ENCODE measurements around the gene KLF15.

KLF15 gene

DNA sequence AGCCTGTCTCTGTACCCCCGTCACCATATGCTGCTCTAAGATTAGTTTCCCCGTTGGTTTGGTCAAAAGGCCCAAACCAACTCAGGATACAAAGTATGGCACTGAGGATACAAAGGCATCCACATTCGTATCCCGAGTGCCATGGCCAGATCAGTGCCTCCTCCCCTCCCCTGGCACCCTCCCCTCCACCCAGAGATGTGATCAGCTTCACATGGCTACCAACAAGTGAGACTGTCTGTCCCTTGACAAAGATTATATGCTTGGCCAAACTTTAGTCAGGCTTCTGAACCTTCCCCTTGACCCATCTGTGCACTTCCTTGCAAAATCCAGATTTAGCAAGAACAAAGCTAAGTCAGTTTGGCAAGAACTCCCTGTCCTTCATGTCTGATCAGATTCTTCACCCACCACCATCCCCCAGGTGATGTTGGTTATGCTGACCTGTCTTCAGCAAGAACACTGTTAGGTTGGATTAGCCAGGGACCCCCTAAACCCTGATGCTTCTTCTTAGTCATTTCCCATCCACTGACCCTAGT is 61.7 kb downstream of the KLF15 start:
- H3K36me3 ChIP-seq (ENCODE audit: control insufficient read depth in 4 of 4, insufficient read depth in 4 of 4, low read length in 3 of 4): no peaks in the 10 kb centered on the region
- POLR2A ChIA-PET: no interaction called here
- 80% methylated on average over 4 of the region's 4 CpGs for WGBS (ENCODE audit: insufficient coverage)
- H3K27me3 ChIP-seq (replicated peaks in 2 of 5; ENCODE audit: control insufficient read depth in 4 of 5, insufficient read depth in 5 of 5, low read length in 4 of 5): peaks cover 0 to 23% (median 8%) of the 10 kb centered on the region in 5 experiments
- no peaks in the 10 kb centered on the region for H3K4me1 ChIP-seq (ENCODE audit: control extremely low read depth in 1 of 4, control insufficient read depth in 4 of 4, insufficient read depth in 4 of 4, low read length in 3 of 4)
- H3K27ac ChIP-seq (ENCODE audit: insufficient read depth in 1 of 2, low read depth in 1 of 2, low read length in 2 of 2, poor library complexity in 1 of 2, severe bottlenecking in 2 of 2): no peak overlapping the region
- DNase-seq: no peak
- CTCF ChIA-PET: no interaction called here
- H3K9me3 ChIP-seq (ENCODE audit: control extremely low read depth in 1 of 5, control insufficient read depth in 4 of 5, insufficient read depth in 2 of 5, low read depth in 1 of 5, low read length in 4 of 5): no peaks in the 10 kb centered on the region
- H3K4me3 ChIP-seq (ENCODE audit: control insufficient read depth in 1 of 7, extremely low read depth in 1 of 7, insufficient read depth in 4 of 7, low read depth in 2 of 7, low read length in 6 of 7): no peak overlapping the region

DNA sequence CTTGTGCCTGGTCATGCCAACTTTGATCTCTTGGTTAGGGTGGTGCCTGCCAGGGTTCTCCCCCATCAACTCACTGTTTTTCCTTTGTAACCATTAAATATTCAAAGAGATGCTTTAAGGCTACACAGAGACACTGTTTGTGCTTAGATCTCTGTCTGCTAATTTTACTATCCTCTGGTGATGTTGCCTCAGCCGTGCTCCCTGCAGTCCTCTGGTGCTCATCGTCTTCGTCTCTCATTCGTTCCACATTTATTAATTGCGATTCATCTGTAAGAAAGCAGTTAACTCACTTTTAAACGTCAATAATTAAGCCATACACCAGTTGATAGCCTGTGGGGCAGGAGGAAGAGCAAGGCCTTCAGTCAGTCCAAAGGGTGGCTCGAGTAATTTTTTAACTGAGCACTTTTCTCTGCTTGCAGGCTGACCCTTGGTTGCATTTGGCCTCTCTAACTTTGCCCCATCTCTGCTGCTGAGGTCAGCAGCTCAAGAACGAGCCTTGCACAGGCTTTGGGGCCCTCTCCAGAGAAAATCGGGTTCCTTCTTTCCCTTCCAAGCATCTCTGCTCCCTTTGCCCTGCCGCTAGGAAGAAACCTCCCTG is 62.9 kb downstream of the KLF15 start:
- 96% methylated on average over 9 of the region's 10 CpGs for WGBS (ENCODE audit: insufficient coverage)

DNA sequence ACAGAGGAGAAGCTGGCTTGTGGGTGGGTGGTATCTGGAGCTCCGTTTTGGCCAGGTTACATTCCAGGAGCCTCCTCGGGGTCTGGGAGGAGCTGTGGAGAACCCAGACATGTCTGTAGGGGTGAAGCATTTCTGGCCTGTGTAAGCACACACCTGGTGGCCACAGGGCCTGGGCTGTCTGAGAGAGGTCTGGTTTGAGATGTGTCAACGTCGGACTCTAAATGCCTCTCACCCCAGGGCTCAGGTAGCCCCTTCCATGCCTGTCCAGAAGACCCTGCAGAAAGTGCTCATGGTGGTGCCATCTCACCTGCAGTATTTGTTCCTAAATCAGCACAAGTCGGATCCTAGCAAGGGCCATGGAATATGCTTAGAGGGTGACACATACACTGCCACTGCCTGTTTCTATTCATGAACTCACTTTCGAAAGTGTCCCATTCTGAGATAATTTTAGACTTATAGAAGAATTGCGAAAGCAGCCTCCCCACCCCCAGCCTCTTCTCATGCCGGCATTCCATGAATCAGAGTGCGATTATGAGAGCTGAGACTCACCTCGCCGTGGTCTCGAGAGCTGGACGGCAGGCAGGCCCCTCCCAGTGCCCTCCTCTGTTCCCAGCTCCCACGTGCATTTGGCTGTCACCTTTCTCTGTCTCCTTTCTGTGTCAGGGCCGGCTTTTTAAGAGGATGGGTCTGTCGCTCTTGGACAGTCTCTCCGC is 63.7 kb downstream of the KLF15 start:
- DNase-seq: no peak
- CTCF ChIA-PET: no interaction called here
- WGBS (ENCODE audit: insufficient coverage): 89% methylated on average over 17 of the region's 17 CpGs

More for the DNA sequence above, 62.9 kb downstream of the KLF15 start:
- Histone ChIP-seq H3K27me3 (replicated peaks in 2 of 5; ENCODE audit: control insufficient read depth in 4 of 5, insufficient read depth in 5 of 5, low read length in 4 of 5) (peaks cover 2 to 34% (median 14%) of the 10 kb centered on the region in 5 experiments), H3K4me3 (ENCODE audit: control insufficient read depth in 1 of 7, extremely low read depth in 1 of 7, insufficient read depth in 4 of 7, low read depth in 2 of 7, low read length in 6 of 7) (no peak overlapping the region), H3K27ac (ENCODE audit: insufficient read depth in 1 of 2, low read depth in 1 of 2, low read length in 2 of 2, poor library complexity in 1 of 2, severe bottlenecking in 2 of 2) (no peak overlapping the region), H3K9me3 (ENCODE audit: control extremely low read depth in 1 of 5, control insufficient read depth in 4 of 5, insufficient read depth in 2 of 5, low read depth in 1 of 5, low read length in 4 of 5) (no peaks in the 10 kb centered on the region), H3K36me3 (ENCODE audit: control insufficient read depth in 4 of 4, insufficient read depth in 4 of 4, low read length in 3 of 4) (no peaks in the 10 kb centered on the region), H3K4me1 (ENCODE audit: control extremely low read depth in 1 of 4, control insufficient read depth in 4 of 4, insufficient read depth in 4 of 4, low read length in 3 of 4) (no peaks in the 10 kb centered on the region)
- POLR2A ChIA-PET: no interaction called here
- CTCF ChIA-PET: no interaction called here
- DNase-seq: no peak

More for the DNA sequence above, 63.7 kb downstream of the KLF15 start:
- Histone ChIP-seq H3K4me1 (ENCODE audit: control extremely low read depth in 1 of 4, control insufficient read depth in 4 of 4, insufficient read depth in 4 of 4, low read length in 3 of 4) (no peaks in the 10 kb centered on the region), H3K9me3 (ENCODE audit: control extremely low read depth in 1 of 5, control insufficient read depth in 4 of 5, insufficient read depth in 2 of 5, low read depth in 1 of 5, low read length in 4 of 5) (peaks cover 0 to under 1% (median 0%) of the 10 kb centered on the region in 5 experiments), H3K36me3 (ENCODE audit: control insufficient read depth in 4 of 4, insufficient read depth in 4 of 4, low read length in 3 of 4) (no peaks in the 10 kb centered on the region), H3K4me3 (ENCODE audit: control insufficient read depth in 1 of 7, extremely low read depth in 1 of 7, insufficient read depth in 4 of 7, low read depth in 2 of 7, low read length in 6 of 7) (no peak overlapping the region), H3K27me3 (replicated peaks in 2 of 5; ENCODE audit: control insufficient read depth in 4 of 5, insufficient read depth in 5 of 5, low read length in 4 of 5) (peaks cover 8 to 42% (median 16%) of the 10 kb centered on the region in 5 experiments), H3K27ac (ENCODE audit: insufficient read depth in 1 of 2, low read depth in 1 of 2, low read length in 2 of 2, poor library complexity in 1 of 2, severe bottlenecking in 2 of 2) (no peak overlapping the region)
- POLR2A ChIA-PET: no interaction called here

All from common myeloid progenitor, CD34-positive (primary cell).